ENCODE data around the gene TBC1D13. TPM values are rescaled to one million over a fixed set of nuclear protein-coding genes. Genes with fewer than 3 reads are reported as not detected.
A peak's percentile ranks its signal among the peaks of the same experiment; 100 is the strongest.

Gene TBC1D13
- total and polyA plus RNA-seq, 9 of the 15 experiments (the other 6 are each of a cell fraction or from before 2014, with no cell fraction given), result 2.3 to 28.7 (median 11.4) TPM

GRCh38 chr9:128829477-128830251 is 42.6 kb downstream of the TBC1D13 start, which contains the start of gene SPOUT1 (continued):
- peak; percentile 90 for TF ChIP-seq EP400 (IDR thresholded peaks at IDR 0.05)
- TF ChIP-seq ZNF354B (CRISPR knock-in tag; IDR thresholded peaks at IDR 0.05), result no peak
- no peak for TF ChIP-seq COPS2 (conservative IDR thresholded peaks at IDR 0.05)
- no peak for TF ChIP-seq MXI1 (IDR thresholded peaks at IDR 0.05; ENCODE audit: low read depth, low read length)
- TF ChIP-seq THRA (IDR thresholded peaks at IDR 0.05), result no peak
- no peak for TF ChIP-seq FOXJ2 (tag; IDR thresholded peaks at IDR 0.05)
- peak; percentile 20; the same call in 1 of the 2 replicates for TF ChIP-seq CBX1 (IDR thresholded peaks at IDR 0.05; ENCODE audit: low read depth)
- peak; percentile 85 for TF ChIP-seq MGA (IDR thresholded peaks at IDR 0.05)
- TF ChIP-seq ILF3 (IDR thresholded peaks at IDR 0.05; ENCODE audit: borderline replicate concordance), result no peak
- TF ChIP-seq PRDM10 (IDR thresholded peaks at IDR 0.05; ENCODE audit: partially characterized antibody), result no peak
- TF ChIP-seq YBX1 (IDR thresholded peaks at IDR 0.05), result no peak
